ENCODE results near the gene RGS12. TPM values are rescaled to one million over a fixed set of nuclear protein-coding genes. Genes with fewer than 3 reads are reported as not detected.

RGS12 gene
- total RNA-seq, 1 experiment from 2014 or later: 14.4 TPM

DNA sequence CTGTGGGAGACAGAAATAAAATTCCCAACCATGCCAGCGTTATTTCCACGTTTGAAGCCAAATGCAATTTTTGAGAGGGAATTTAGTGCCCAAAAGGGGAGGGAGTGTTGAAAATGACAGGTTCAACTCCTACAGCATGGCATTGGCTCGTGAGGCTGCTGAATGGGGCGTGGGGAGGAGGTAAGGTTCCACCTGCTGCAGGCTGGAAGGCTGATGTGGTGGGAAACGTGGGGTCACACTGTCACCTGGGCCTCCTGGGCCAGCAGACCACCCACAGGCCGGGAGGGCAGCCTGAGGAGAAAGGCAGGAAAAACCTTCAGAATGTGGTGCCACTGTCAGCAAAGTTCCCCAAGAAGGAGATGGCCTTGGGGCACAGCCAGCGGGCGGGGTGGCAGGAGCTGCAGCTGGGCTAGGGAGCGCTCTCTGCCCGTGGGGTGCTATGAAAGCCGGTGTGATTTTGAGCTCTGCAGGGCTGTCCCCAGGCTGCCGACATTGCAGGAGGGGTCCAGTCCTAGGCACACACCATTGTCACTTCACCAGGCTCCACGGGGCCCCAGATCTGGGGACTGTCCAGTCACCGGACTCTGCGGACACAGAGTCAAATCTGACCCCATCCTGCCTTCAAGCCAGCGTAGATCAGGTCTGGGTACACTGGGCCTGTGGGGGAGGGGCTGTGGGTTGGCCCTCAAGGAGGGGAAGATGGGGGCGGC, 24.3 kb upstream of the RGS12 start:
- in situ Hi-C loops (cut with HindIII; ENCODE audit: low sequenced_read_pairs): no loop called here
- DNase-seq (ENCODE audit: low spot score): no peak

DNA sequence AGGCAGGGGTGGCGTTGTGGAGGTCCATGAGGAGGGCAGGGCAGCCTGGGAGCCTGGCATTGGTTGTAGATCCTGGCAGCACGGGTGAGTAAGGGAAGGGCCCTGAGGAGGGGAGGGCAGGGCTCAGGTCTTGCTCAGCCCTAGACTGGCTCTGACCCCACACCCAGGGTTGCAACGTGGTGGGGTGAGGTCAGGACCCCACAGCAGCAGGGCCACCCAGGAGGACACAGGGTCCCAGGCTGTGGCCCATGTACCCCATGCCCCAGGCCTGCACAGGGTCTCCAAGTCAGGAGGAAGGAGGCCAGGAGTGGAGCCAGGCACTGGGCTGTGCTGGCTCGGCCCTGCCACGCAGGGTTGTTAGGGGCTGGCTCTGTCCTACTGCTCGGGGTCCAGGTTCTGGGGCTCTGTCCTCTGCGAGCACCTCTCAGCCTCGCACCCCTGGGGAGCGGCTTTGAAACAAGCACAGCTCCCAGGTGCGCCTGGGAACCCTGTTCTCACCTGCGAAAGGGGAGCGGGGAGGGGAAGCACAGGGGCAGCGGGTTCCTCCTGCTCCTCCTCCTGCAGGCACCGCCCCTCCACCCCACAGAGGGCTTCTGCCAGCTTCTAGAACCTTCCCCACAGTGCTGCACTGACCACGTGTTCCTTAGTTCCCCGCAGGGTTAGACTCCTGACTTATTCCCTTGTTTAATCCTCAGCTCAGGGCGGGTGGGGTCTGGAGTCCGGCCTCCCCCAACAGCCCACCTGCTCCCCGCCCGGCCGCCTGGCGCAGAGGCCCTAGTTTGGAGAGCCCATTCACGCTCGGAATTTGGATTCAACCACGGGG, 23.5 kb upstream of the RGS12 start:
- DNase-seq (ENCODE audit: low spot score): no peak
- in situ Hi-C loops (cut with HindIII; ENCODE audit: low sequenced_read_pairs): no loop called here

DNA sequence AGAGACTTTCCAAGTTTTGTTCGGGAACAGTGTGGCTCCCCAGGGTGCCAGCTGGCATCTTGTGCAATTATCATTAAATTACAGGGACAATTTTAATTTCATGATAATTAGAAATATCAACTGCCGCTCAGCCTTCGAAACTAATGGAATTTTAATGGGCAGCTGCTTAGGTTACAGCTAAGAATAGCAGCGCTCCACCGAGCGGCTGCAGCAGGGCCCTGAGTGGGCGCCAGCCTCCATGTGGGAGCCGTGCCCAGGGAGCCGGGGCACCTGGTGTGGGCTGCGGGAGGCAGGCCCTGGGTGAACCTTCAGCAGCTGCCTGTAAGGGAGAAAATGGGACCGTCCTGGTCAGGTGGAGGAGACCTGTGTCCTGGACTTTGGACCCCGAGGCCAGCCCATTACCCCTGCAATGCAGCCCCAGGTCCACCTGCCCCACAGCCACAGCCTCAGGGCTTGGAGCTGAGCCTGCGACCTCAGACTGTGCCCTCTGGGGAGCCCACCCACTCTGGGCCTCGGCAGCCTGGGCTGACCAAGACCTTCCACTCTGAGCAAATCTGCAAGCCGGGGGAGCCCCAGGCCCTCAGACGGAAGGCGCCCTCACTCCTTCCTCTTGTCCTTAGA, 22.7 kb upstream of the RGS12 start:
- DNase-seq (ENCODE audit: low spot score): no peak
- in situ Hi-C loops (cut with HindIII; ENCODE audit: low sequenced_read_pairs): no loop called here

DNA sequence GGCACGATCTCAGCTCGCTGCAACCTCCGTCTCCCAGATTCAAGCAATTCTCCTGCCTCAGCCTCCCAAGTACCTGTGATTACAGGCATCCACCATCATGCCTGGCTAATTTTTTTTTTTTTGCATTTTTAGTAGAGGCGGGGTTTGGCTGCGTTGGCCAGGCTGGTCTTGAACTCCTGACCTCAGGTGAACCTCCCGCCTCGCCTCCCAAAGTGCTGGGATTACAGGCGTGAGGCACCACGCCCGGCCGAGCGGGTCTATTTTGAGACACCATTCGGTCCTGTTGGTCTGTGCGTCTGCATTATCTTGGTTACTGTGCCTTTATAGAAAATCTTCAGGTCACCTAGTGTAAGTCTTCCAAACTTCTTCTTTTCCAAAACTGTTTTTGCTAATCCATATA, 21.7 kb upstream of the RGS12 start:
- DNase-seq (ENCODE audit: low spot score): no peak
- in situ Hi-C loops (cut with HindIII; ENCODE audit: low sequenced_read_pairs): no loop called here

DNA sequence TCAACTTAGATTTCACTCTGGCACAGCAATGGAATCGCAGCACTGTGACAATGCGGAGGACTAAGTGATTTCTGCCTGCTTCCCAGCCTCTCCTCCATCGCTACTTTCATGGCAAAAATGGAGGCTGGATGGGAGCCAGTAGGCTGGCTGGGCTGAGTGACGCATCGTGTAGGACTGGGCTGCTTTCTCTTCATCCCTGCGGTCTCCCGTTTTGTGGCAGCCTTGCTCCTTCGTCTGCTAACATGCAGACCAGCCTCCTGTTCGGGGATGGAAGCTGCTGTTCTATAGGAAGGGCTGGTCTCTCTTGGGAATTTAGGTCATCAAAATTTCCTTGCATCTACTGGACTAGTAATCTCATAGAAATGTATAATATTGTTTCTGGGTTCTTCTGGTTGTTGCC, 15.8 kb upstream of the RGS12 start:
- in situ Hi-C loops (cut with HindIII; ENCODE audit: low sequenced_read_pairs): no loop called here
- DNase-seq (ENCODE audit: low spot score): peak; percentile 89

DNA sequence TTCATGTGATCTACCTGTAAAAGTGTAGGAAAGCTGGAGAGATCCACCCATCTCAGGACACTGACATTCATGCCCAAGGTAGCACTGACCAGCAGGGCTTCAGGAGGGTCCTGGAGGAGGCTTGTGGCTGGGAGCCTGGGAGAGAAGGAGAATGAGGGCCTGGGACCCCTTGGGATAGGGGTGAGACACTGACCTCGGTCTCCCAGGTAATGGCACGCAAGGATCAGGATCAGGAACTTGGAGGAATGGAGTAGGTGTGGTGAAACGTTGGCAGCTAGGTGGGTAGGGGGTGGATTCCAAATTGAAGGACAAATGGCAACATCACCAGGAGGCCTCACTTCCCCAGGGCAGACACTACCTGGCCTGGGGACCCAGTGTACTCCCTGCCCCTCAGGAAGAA, 12.4 kb upstream of the RGS12 start:
- in situ Hi-C loops (cut with HindIII; ENCODE audit: low sequenced_read_pairs): no loop called here
- no peak for DNase-seq (ENCODE audit: low spot score)

DNA sequence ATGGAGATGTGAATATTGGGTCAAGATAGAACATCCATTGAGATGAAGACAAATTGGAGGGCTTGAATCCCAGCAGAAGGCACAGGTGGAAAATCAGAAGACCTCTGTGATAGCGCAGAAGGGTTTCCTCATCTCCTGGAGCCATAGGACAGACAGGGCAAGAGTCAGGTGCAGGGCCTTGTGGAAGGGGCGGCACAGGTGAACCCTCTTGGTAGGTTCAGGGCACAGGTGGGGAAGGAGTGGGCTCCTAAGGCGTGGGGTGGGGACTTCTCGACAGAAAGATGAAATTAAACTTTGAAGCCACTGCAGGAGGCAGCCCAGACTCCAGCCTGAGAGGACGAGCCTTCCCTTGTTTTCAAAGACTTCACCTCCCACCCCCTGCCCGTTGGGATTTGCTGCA, 9.3 kb upstream of the RGS12 start:
- DNase-seq (ENCODE audit: low spot score): no peak
- in situ Hi-C loops (cut with HindIII; ENCODE audit: low sequenced_read_pairs): no loop called here

DNA sequence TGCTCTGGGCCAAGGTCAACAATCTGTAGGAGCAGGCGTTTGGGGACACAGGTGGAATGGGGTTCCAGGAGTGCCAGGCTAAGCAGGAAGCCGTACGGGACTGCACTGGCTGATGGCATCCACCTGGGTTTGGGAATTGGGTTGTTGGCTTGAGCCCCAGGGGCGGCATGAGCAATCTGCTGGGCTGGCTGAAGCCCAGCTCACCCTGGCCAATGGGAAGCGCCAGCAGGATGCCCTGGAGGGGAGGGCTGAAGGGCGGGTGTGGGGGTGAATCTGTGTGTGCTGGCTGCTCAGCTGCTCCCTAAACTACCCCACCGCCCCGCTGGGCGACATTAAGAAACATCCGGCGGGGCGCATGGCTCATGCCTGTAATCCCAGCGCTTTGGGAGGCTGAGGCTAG, 8.9 kb upstream of the RGS12 start:
- in situ Hi-C loops (cut with HindIII; ENCODE audit: low sequenced_read_pairs): no loop called here
- DNase-seq (ENCODE audit: low spot score): peak; percentile 96

DNA sequence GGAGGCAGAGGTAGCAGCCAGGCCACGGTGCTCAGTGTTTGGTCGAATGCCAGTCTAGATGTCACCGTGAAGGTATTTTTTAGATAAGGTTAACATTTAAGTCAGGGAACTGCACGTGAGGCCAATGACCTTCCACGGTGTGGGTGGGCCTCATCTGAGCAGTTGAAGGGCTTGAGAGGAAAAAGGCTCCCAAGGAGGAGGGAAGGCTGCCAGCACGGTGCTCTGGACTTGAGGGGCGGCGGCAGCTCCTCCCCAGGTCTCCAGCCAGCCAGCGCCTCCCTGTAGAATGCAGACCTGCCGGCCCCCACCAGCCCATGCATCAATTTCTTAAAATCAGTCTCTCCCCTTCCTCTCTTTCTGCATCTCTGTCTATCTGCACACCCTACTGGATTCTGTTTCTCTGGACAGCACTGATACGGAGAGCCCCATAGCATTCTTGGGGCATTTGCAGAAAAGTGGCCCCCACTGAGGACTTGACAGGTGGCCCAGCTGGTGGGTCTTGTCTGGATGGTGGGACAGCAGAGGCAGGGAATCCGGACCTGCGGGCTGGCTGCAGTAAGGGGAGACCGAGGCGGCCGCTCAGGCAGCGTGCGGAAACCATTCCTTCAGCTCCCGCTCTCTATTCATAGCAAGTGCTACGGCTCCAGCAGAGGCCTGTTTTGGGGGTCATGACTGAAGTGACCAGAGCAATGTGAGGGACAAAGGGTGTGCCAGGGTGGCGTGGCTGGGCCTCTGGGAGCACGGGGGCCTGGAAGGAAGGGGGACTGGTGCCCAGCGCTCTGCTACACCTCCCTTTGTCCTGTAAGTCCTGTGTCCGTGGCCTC, 7.9 kb upstream of the RGS12 start:
- DNase-seq (ENCODE audit: low spot score): no peak
- in situ Hi-C loops (cut with HindIII; ENCODE audit: low sequenced_read_pairs): no loop called here

DNA sequence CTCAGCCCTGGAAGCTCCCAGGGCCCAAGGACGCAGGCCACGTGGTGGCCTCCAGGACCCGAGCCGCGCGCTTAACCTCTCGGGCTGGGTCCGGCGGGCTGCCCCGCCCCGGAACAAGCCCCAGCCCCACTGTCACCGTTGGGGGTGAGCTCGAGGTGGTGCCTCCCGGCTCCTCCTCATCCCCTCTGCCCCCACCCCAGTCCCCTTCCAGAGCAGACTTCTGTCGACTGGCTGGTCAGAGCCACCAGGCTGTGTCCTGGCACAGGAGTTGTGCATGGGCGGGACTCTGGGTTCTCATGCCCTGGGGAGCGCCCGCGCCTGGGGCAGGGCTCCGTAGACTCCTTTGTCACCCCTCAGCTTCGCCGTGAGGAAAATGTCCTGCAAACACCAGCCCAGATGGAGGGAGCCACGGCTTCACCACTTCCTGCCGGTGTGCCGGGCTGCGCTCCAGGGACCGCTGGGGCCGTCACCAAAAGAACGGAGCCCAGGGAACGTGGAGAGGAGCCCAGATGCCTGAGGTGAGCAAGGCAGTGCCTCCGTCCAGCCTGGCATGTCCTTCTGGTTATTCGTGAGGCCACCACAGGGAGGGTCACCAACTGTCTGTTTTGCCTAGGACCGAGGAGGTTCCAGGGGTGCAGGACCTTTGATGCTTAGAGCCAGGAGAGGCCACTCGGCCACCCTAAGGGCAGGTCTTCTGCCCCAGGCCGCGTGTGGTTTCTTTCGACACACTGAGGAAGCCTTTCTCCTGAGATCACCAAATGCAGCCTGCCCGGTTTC, 7.1 kb upstream of the RGS12 start:
- DNase-seq (ENCODE audit: low spot score): peak; percentile 69
- in situ Hi-C loops (cut with HindIII; ENCODE audit: low sequenced_read_pairs): no loop called here

DNA sequence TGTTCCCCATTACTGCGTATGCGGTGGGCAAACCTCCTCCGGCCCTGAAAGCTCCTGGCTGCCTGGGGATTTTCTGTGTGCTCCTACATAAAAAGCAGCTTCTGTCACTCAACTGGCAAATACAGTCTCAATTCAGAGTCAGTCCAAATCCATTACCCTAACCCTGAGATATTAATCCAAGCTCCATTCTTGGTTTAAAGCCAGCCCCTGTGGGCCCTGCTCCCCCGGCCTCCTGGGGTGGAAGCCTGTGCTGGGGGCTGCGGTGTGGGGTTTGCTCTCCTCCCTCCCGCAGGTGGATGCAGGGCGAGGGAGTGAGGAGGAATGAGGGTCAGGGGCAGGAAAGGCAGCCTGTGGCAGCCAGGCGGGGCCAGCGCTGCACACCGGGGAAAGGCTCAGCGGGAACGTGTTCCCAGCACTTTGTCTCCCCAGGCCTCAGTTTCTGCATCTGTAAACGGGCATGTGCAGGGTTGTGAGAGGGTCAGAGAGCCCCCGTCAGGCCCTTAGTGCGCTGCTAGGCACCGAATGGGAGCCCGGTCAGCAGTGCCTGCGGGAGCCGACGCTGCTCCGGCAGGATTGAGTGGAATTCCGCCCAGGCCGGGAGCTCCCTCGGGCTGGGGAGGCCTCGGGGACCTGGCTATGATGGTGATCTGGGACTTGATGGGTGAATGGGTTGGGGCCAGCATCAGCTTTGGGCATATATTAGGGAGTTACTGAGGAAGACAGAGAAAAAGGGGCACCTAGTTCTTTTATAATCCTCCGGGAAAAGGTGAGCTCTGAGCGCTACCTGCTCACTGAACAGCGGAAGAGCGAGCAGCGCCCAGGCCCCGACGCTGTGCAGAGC, 6.3 kb upstream of the RGS12 start:
- in situ Hi-C loops (cut with HindIII; ENCODE audit: low sequenced_read_pairs): no loop called here
- DNase-seq (ENCODE audit: low spot score): no peak

DNA sequence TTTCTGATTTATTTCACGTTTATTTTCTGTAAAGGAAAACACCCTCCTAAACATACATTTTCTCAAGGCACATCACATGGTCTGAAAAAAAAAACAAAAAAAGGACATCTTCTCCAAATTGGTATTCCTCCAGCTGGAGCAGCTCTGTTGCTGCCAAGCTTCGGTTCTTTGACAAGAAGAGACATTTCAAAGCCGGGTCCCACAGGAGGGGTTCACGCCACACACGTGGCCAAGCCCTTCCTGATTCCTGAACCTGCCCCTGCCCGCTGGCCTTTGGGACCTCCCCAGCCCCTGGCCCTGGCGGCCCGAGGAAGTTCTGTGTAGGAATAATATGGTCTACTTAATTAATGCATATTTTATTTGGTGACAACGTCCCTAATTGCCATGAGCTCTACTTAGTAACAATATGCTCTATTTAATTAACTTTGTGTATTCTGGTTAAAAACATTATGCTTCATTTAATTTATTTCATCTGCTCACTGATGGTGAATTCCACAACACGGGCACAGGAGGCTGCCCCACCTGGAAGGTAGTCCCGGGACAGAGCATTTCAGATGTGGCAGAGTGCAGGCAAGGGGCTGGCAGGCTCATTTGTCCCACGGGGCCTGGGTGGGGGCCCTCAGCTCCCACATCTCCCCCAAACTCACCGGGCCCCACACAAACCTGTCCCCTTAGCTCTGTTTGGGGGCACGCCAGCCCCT, 5.4 kb upstream of the RGS12 start:
- in situ Hi-C loops (cut with HindIII; ENCODE audit: low sequenced_read_pairs): no loop called here
- DNase-seq (ENCODE audit: low spot score): peak; percentile 81

DNA sequence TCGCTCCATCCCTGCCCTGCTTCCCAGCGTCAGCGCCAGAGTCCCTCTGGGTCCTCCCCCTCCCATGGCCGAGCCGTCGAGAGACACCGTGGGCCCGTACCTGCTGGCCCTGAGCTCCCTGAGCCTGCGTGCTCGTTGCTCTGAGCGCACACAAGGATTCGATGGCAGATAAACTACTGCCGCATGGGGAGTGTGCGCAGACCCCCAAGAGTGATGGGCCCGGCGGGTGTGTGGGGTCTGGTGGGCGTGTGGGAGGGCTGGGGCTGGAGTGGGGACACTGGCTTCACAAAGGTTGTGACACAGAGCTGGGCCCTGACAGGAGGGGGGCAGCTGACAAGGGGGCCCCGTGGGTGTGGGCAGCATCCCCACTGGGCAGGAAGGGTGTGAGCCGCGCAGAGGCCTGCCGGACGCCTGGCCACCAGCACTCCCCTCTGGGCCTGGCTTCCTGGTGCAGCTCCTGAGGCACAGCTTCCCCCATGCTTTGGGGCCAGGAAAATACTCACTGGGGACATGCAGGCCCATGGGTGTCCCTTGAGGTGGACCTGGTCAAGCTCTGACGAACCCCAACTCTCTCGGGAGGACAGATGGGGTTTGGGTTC, 4.8 kb upstream of the RGS12 start:
- no peak for DNase-seq (ENCODE audit: low spot score)
- in situ Hi-C loops (cut with HindIII; ENCODE audit: low sequenced_read_pairs): no loop called here

DNA sequence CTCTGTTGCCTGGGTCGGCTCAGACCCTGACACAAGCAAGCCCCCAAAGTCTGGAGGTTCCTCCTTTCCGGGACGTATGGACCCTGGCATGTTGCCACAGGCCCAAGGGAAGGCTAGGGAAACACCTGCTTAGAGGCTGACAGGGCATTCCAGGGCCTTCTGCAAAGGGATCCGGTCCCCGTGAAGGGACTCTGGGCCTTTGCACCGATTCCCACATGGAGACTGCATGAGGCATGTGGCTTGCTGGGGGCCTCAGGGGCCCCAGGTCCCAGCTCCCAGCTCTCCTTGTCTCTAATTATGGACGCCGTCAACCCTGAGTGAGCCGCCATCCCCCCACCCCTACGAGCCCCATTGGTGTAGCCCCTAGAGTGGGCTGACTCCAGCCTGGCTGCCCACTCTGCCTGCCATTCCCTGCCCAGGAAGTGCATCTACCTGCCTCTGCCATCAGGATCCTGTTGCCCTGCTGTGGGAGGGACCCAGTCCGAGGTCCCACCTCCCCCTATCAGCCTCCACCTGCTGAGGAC, 4.2 kb upstream of the RGS12 start:
- no peak for DNase-seq (ENCODE audit: low spot score)
- in situ Hi-C loops (cut with HindIII; ENCODE audit: low sequenced_read_pairs): no loop called here

DNA sequence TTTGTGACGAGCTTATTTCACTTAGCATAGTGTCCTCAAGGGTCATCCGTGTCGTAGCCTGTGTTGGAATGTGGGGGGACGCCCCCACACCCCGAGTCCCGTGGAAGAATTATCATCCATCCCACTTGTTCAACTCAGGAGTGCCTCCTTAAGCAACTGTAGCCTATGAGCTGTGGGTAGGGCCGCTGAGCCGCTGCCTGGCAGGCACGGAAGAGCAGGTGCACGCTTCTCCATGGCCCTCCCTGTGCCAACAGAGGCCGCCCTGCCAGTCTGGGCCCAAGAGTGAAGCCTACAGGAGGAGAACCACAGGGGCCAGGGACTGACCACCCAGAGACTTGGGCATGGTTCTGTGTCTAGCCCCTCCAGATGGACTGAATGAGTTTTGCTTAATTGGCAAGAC, 2.3 kb upstream of the RGS12 start:
- in situ Hi-C loops (cut with HindIII; ENCODE audit: low sequenced_read_pairs): no loop called here
- peak; percentile 76 for DNase-seq (ENCODE audit: low spot score)

DNA sequence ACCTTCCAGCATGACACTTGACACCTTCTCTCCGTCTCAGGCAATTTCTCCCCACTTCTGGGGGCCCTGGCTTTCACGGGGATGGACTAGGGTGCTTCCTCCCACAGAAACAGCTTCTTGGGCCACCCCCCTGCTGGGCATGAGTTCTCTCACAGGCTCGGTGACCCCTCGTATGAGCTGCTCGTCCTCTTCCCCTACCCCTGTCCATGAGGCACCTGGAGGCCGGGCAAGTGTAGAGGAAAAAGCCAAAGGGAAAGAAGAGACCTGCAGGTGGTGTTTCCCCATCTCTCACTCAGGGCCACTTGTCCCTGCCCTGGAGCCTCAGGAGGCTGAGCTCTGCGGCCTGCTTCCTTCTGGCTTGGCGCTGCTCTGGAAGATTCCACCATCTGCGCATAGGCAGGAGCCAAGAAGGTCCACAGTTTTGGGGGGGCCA, 1.9 kb upstream of the RGS12 start:
- in situ Hi-C loops (cut with HindIII; ENCODE audit: low sequenced_read_pairs): no loop called here
- peak; percentile 72 for DNase-seq (ENCODE audit: low spot score)

Data from G401 (cell line).